Sciatic nerve (tissue), 2 donors: ENCODE measurements around the gene DCAF5. TPM values are rescaled to one million over a fixed set of nuclear protein-coding genes. Genes with fewer than 3 reads are reported as not detected.
"Not testable (repeated sequence)": the region's sequence is repeated elsewhere in the genome, so short reads cannot be mapped to it uniquely, and the experiment has no call there.

Experiments used
- ATAC-seq: fragments of 200-7000 bp; cut with Tn5 transposase; one replicate; pipeline ENCODE4 v1.9.1; 2020; ENCODE audit warnings: mild to moderate bottlenecking, moderate library complexity
- DNase-seq: peaks from one replicate; pipeline ENCODE4 v3.0.0-alpha.2; 2020; ENCODE audit warnings: low spot score
- intact Hi-C: fragments of 100-400 bp; cut with DNase I; formaldehyde crosslinking; loops from one replicate; pipeline ENCODE4 v1.14.2; 2022
- total RNA-seq: library from RNA; stranded (reverse); fragmentation: NEBNext Ultra II Directional; extraction: Animal tissue kit (Norgen Biotek cat#: 25700); gene quantifications from one replicate; pipeline ENCODE4 v1.2.1, GENCODE V29; 2021
- donor health status: DM: no; HTN: no; CAD: no.
- donor health status: DM: no; HTN: no; CAD: no.

DCAF5 gene
- total RNA-seq, 1 donor from 2014 or later = 42.8 TPM

DNA sequence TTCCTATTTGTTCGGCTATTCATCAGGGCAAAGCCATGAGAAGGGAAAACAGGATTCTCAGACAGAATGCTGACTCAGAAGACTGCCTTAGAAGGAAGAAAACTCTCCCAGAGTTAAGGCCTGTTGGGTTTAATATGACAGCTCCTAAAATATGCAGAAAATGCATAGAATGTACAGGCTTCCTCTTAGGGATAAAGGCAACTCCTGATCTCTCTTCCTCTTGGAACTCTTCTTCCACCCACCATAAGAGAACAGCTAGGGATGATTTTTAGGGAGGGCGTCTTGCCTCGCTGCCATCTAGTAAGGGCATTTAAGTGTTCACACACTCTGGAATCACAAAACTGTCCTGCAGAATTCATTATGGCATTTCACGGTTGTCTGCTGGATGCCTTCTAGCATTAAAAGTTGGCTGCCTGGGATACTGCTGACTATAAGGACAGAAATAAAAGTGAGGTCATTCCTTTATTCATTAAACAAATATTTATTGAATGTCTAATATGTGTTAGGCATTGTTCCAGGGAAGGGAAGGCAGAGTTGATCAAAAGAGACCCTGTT lies 73.7 kb downstream of the DCAF5 start:
- DNase-seq (no peak), ATAC-seq (no peak)
- intact Hi-C loops = no loop called here

DNA sequence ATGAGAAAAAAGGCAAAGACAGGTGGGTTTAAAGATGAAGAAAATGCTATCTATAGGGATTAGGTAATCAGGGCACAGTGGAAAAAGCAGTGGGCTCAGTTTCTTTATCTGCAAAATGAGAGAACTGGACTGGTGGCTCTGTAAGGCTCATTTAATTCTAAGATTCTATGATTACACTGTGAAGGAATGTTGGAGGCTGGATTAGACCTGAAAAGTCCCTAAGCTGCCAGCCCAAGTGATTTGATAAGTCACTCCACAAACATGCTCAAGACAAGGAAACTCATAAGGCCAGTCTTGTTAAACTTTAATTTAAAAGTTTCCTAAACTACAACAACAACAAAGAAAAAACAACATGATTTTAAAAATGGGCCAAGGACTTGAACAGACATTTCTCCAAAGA lies 75.1 kb downstream of the DCAF5 start:
- ATAC-seq (no peak), DNase-seq (no peak)
- intact Hi-C loops = no loop called here

DNA sequence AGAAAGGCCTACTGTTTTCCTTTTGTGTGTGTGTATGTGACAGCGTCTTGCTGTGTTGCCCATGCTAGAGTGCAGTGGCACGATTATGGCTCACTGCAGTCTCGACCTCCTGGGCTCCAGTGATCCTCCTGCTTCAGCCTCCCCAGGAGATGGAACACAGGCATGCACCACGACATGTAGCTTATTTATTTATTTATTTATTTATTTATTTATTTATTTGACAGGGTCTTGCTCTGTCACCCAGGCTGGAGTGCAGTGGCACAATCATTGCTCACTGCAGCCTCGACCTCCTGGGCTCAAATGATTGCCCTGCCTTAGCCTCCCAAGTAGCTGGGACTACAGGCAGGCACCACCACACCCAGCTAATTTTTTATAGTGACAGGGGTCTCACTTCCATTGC lies 75.7 kb downstream of the DCAF5 start:
- DNase-seq, ATAC-seq, intact Hi-C loops: not testable (repeated sequence)

DNA sequence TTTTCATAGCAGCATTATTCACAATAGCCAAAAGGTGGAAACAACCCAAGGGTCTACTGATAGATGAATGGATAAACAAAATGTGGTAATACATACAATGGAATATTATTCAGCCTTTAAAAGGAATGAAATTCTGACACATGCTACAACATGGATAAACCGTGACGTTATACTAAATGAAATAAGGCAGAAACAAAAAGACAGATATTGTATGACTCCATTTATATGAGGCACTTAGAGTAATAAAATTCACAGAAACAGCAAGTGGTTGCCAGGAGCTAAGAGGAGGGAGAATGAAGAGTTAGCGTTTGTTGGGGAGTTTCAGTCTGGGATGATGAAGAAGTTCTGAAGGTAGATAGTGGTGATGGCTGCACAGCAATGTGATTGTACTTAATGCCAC lies 76.6 kb downstream of the DCAF5 start:
- ATAC-seq (no peak), DNase-seq (no peak)
- intact Hi-C loops = no loop called here

DNA sequence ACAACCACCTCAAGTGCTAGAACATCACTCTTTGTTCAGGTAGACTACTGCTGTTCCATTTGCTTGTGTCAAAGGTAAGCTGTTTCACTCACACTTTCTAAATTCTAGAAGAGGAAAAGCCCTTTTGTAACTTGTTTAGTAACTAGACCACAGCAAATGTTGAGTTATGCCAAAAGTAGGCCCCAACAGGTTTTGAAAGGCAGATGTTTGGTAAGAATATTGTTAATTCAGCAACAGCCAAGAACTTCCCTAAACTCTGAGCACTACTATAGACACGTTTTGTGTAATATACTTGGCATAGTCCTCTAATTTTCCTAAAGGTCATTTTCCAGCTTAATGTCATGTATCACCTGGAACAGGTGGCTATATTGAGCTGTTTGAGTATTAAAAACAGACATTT lies 79.0 kb downstream of the DCAF5 start:
- no peak for DNase-seq
- no peak for ATAC-seq
- intact Hi-C loops = no loop called here

DNA sequence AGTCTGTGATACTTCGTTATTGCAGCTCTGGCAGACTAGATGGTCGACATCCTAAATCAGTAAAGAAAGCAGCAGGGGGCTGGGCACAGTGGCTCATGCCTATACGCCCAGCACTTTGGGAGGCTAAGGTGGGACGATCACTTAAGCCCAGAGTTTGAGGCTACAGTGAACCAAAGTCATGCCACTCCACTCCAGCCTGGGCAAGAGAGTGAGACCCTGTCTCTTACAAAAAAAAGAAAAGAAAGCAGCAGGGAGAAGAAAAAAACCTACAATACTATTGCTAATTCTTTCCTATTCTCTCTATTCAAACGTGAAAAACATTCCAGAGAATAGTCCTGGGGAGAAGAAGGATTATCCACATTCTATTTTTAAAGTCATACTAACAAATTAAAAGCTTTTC lies 79.5 kb downstream of the DCAF5 start:
- intact Hi-C loops = no loop called here
- DNase-seq (no peak), ATAC-seq (no peak)

DNA sequence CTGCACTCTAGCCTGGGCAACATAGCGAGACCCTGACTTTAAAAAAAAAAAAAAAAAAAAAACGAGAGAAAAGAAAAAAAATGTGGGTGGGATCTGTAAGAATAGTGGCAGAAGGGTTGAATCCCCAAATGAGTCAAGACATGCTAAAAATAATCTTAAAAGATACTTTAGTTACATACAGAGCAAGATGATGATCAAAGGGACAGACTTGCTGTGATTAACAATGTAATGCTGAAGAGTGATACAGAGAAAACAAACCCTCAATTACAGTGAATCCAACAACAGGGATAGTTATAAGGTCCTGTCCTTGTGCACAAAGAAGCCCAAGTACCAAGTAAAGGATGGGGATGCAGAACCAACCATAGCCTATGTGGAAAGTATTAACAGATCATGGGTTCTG lies 80.3 kb downstream of the DCAF5 start:
- intact Hi-C loops = no loop called here
- ATAC-seq = no peak
- no peak for DNase-seq

DNA sequence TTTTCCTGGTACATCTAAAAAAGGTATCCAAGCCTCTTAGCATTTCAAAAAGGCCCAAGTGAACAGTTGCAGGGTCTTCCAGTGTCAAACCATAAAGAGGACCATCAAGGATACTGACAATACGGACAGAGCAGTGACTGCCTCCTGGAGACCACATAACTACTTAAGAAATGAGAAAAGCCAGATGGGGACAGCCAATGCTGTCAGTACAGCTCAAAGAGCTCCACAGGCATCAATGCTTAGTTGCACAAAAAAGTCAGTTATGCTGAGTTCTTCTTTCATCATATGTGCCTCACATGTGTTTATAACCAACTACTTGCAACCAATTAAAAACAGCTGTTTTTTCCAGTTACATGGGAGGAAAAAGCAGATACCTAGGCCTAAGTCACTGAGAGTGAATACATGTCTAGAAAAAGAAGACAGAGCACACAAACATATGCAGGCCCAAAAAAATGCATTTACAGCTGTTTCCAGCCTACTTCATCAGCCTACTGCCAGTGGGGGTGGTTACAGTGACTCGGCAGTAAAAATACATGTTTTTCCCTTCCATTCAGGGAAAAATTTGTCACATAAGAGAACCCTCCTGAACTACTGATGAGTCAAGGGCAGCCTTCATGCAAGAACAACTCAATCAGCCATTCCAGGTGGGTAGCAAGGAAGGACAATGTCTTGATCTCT lies 84.0 kb downstream of the DCAF5 start:
- intact Hi-C loops = no loop called here
- DNase-seq = no peak
- no peak for ATAC-seq

DNA sequence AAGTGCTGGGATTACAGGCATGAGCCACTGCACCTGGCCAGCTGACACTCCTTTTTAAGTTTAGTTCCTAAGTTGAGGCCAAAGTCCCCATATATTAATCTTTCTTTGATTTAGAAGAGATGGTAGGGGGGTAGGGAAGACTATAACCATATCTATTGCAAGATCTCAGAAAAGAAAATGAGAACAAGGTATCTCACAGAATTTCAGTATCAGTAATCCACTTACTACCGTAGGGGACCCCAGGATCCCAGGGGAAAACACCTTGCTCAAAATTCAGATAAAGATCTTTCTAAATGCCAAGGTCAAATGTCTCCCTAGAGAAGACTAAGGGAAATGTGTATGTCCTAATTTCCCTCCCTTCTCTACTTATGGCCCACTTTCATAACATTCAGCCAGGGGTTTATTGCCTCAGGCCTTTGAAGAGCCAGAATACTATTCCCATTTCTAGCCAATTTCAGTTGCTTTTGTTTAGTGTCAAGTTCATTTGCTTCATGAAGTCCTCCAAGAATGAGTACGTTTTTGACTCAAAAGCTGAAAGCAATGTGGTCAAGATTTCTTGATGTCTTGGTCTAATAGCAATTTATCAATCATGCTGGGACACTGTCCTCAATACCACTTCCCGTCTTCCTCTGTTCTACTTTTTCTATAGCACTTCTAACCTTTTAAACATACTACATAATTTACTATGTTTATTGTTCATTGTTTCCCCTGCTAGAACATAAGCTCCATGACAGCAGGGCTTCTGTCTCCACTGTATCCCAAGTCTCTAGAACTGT lies 86.3 kb downstream of the DCAF5 start:
- DNase-seq (no peak), ATAC-seq (no peak)
- intact Hi-C loops = no loop called here

DNA sequence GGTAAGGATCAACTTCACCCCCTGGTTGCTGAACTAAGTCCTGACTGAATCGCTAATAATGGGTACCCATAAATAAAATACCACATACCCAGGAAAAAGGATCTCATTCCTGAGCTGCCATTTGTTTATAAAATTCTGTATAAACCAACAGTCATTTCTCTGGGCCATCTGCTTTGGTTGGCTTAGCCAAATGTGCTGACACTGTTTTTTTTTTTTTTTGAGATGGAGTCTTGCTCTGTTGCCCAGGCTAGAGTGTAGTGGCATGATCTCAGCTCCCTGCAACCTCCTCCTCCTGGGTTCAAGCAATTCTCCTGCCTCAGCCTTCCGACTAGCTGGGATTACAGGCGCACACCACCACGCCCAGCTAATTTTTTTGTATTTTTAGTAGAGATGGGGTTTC lies 87.0 kb downstream of the DCAF5 start:
- intact Hi-C loops, DNase-seq, ATAC-seq: not testable (repeated sequence)

DNA sequence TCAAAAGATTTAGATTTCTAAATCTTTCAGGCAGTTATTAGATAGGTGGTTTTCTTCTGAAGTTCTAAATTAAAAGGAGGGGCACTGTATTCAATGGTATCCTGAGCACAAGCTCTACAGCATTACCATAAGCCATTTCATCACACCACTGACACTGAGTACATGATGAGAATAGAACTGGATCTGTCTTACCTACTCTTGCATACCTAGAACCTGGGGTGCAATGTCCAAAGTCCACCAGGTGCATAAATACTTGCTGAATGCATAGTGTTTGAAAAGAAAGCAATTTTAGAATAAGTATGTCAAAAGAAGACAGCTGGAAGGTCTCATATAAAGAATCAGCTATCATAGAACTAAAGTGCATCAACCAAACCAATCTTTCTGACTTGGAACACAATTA lies 88.3 kb downstream of the DCAF5 start:
- intact Hi-C loops = no loop called here
- no peak for ATAC-seq

DNA sequence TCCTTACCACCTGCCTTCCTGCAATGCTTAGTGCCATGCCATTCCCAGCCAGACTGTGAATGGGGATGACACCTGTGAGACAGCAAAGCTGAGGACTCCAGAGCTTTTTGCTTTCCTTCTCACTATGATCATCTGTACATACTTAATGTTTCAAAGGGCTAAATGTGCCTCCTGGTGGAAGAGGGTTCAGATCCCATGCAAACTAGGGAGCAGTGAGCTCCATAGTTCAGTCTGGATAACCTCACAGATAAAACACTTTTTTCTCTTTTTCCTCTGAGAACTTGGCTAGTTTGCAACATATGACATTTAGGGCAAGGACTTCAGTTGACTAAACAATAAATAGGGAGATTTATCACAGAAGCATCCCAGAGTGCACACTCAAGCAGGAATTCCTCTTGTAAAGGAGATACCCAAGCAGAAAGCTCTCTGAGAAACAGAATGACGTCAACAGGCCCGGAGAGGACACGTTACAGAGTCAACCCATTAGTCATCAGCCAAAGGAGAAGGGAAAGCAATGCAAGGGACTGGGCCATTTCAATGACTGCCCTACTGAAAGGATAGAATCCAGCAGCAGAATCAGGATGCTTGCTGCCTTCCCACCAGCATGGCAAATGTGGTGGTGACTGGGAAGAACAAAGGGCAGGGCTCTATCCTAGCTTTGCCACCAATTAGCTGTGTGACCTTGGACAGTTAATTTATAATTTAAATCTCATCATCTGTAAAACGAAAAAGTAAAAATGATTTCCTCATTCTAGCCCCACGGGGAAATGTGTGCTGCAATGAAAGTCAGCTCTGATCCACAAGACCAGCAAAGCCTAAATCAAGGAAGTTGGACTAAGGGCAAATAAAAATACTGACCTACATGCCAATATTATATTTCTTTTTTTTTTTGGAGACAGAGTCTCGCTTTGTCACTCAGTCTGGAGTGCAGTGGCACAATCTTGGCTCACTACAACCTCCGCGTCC lies 93.0 kb downstream of the DCAF5 start:
- no peak for DNase-seq
- intact Hi-C loops = no loop called here
- peak; percentile 80 for ATAC-seq

More for the DNA sequence above, 88.3 kb downstream of the DCAF5 start:
- no peak for DNase-seq

DNA sequence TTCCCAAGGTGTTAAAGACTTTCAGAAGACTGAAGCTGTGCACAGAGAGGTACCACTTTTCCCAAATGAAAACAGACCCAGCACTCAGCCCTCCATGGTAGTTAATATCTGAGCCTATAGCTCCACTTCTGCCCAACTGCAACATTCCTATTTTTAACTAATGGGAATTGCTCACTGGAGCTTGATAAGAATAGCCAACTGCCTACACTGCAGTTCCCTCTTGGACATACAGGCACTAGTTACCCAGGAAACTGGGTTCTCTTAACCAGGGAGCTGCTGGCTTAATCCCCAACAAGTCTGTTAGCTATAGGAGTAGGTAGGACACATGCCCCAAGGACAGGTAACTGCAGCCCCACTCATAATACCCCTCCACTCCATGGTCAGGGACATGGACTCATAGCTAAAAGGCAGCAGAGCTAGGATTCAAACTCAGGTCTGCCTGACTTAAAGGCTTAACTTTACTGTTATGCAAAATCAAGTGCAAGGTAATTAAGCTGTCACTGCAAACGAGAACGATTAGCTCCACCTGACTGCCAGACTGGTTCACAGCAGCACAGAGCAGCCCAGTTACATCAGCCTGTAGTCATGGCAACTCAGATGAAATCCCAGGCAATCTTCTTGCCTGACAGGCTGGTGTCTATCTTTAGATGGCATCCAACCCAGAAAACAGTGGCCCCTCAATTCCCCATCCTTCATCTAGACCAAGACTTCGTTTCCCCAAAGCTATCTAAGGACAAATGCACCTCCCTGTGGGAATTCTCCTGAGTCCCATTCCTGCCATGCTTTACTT lies 96.7 kb downstream of the DCAF5 start:
- ATAC-seq = peak; percentile 55
- intact Hi-C loops = no loop called here
- no peak for DNase-seq

DNA sequence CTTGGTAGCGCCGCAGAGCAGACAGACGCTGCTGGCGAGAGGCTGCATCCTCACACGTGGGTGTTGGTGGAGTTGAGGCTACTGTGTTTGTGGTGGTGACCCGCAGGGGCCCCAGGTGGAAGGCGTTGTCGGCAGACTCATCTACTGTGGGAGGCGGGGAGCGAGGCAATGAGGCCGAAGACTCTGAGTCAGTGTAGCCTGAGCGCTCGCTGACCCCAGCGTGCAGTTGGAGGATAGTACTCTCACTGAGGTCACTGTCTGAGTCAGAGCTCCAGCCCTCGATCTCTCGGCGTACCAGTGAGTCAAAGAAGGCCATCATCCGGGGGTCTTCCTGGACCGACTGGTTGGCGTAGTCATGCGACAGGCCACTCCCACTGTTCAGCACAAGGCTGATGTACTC lies 97.8 kb downstream of the DCAF5 start:
- intact Hi-C loops = no loop called here
- ATAC-seq = no peak

DNA sequence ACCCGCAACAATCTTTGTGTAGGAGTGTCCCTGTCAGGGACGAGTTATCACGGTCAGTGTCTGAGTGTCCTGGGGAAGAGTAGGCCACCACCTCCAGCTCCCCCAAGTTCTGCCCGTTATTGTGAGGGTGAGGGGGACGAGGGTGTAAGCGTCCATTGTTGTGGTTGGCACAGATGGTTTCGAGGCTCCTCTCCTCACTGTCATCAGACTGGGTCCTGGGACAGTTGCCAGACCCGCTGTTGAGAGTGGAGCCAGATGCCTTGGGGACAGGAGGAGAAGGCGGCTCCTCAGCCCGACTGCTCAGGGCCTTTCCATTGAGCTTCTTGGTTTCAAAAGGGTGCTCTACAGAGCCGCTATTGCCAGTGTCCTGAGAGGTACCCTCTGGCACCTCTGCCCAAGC lies 98.9 kb downstream of the DCAF5 start:
- DNase-seq (no peak), ATAC-seq (no peak)
- intact Hi-C loops = no loop called here

More for the DNA sequence above, 97.8 kb downstream of the DCAF5 start:
- no peak for DNase-seq

DNA sequence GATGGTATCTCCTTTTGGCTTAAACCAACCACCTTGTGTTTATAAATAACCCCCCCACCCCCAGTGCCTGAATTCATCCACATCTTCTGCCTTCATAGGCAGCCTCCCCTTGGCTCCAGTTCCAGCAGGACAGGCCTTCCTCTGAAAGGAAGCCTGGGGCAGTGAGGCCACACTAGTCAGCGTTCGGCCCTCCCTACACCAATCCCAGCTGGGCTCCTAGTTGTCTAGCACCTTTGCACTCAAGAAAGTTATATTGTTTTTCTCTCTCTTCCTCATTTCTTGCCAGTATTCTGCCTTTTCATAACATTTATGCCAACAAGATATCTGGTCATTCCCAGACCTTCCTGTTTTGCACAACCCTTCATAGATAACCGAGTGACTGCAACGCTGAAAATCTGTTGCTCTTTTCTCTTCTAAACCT lies 100.7 kb downstream of the DCAF5 start:
- intact Hi-C loops = no loop called here
- DNase-seq (no peak), ATAC-seq (no peak)

DNA sequence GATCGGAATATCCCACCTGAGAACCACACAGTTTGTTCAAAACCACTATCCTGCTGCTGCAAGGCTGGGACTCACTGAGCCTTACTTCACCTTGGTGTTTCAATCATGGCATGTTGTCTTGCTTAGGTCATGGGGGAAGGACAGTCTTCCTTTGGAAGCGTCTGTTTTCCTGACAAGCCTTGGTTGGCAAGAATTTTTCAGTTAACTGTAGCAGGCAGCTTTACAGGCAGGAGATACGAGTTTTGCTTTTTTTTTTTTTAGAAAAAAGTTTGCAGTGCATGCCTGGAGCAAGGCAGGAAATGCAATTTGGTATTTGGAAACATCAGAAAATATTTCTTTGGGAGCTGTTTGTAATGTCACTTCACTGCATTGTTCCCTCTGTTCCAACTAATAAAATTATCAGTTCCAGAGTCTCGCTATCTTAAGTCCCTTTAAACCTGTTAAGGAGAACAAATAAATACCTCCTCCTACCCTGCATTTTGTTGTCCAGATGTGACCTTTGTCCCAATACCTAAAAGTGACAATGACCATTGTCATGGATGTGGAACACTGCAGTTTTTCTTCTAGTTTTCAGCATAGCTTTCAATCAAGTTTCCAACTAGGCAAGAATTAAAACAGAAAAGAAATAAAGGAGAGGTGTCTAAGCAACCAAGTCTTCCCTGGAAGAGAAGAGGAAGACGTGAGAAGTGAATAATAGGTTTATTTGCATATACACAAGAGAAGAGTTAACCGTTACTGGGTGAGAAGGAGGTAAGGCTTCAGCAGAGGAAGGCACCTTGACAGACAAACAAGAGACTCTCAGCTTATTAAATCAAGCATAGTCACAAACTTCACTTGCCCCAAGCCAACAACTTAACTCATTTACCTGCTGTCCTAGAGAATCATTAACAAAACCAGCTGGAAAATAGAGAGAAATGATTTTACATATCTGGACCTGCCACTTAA lies 102.4 kb downstream of the DCAF5 start:
- DNase-seq = no peak
- ATAC-seq = peak; percentile 9
- intact Hi-C loops = no loop called here
